ENCODE measurements around the gene SCGB3A1.

Gene SCGB3A1

DNA sequence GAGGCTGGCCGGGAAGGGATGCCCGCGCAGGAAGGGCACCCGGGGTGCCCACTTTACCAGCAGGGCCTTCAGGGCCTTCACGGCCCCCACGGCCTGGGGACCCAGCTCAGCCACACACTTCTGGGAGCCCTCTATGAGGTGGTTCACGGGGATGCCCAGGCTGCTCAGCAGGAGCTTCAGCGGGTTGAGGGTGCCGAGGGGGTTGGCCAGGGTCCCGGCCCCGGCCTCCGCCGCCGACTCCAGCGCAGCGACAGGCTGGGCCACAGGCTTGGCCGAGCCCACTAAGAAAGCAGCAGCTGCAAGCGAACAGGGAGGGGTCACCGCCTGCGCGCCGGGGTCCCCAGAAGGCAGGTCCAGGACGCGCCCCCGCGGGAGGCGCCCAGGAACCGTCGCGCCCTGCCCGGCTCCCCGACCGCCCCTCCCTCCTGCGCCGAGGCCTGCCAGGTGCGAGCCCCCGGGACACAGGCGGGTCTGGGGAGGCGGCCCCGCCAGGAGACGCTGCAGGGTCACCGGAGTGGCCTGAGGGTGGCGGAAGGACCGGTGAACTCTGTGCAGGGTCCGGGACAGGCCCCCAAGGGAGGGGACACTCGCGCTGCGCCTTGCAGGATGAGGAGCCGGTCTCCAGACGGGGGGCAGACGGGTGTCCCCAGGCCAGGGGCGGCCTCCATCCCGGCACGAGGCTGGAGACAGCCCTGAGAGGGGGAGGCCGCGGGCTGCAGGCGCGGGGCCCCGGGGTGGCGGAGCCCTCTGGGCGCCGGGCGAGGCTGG lies 572 bp downstream of the SCGB3A1 start:
- DNase-seq (ENCODE audit: low read depth in 1 of 2, low spot score in 1 of 2), result no peak

DNA sequence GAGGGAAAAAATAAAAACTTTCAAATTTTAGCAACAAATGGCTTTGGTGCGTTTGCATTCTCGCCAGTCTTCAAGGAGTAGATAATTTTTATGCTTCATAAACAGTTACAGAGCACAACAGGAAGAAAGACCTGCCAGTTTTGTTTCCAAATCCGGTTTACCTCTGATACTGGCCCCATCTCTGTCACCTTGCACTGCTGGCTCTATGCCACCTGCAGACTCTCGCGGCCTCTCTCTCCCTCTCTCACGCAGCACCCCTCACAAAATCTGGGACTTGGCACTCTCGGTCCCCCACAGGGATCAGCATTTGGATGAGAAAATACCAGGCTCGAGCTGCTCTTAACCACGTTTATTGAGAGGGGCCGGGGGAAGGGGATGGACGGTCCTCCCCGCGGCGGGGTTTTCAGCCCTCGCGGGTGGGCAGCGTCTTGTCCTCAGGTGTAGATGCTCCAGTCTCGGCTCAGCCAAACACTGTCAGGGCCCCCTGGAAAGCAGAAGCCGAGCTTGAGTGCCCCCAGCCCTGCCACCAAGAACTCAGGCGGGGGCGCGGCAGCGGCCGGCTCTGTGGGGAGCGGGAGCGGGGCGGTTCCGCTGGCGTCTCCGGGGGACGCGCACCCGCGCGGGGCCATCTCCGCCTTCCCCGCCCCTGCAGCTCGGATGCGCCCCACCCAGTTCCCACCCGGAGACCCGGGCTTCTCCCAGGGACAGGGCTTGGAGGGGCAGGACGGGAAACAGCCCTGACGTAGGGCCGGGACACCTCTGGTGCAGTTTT lies 1.3 kb downstream of the SCGB3A1 start:
- no peak for DNase-seq (ENCODE audit: low read depth in 1 of 2, low spot score in 1 of 2)

DNA sequence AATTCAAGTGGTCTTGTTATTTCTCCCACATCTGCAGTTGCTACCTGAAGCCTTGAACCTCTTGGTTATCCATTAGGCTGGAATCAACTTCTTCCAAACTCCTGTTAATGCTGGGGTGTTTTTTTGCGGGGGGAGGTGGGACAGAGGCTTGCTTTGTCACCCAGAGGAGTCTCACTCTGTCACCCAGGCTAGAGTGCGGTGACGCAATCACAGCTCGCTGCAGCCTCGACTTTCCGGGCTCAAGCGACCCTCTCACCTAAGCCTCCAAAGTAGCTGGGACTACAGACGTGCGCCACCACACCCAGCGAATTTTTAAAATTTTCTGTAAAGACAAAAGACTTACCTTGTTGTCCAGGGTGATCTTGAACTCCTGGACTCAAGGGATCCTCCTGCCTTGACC lies 4.4 kb downstream of the SCGB3A1 start:
- DNase-seq (ENCODE audit: low read depth in 1 of 2, low spot score in 1 of 2), result no peak

DNA sequence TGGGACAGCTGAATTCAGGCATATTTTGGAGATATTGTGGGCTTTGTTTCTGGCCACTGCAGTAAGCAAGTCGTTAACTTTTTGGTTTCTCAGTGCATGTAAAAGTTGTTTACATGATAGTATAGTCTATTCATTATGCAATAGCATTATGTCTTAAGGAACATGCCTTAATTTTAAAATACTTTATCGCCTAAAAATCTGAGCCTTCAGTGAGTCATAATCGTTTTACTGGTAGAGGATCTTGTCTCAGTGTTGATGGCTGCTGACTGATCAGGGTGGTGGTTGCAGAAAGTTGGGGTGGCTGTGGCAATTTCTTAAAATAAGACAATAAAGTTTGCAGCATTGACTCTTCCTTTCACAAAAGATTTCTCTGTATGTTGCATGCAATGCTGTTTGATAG lies 5.1 kb downstream of the SCGB3A1 start:
- no peak for DNase-seq (ENCODE audit: low read depth in 1 of 2, low spot score in 1 of 2)

DNA sequence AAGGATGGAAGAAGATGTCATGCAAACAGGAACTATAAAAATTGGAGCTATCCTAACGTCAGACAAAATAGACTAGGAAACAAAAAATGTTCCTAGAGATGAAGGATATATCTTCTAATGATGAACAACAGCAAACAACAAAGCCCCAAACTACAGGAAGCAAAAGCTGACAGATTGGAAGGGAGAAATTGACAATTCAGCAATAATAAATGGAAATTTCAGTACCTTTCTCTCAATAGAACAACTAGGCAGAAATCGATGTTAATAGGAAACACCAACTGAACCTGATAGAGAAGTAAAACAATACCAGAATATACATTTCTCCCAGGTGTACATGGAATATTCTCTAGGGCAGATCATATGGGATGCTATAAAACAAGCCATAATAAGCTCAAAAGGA lies 7.6 kb downstream of the SCGB3A1 start:
- no peak for DNase-seq (ENCODE audit: low read depth in 1 of 2, low spot score in 1 of 2)

DNA sequence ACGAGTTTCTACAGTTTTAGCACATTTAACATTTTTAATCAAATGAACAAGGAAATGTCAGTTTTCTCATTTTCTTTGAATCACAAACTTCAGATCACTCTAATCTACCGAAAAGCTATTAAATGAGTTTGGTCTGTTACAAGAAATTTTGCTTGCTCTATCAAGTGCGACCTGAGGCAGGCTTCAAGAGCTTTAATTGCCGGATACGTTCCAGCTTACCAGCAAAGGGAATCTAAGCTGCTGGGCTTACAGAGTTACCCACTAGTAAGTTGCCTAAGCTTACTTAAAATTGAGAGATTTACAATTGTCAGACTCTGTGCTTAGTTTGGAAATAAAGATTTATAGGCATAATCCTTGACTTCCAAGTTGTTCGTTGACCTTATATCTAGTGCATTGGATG lies 10.6 kb downstream of the SCGB3A1 start:
- no peak for DNase-seq (ENCODE audit: low read depth in 1 of 2, low spot score in 1 of 2)

DNA sequence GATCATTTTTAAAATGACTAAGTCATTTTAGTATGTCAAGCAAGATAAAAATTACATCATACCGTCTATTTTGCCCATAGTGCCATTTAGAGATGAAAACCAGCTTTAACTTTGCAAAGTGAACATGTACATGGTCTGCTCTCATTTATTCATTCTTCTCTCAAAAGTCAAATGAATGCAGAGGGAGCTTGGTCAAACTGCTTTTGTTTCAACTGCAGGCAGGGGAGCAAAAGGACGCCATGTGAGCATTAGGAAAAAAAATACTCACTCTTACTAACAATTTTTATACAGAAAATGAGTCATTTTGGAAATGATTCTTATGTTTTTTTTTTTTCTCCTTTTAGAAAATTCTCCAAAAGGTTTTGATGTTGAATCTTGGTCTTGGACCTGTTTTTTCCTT lies 15.7 kb downstream of the SCGB3A1 start:
- DNase-seq (ENCODE audit: low read depth in 1 of 2, low spot score in 1 of 2), result no peak

DNA sequence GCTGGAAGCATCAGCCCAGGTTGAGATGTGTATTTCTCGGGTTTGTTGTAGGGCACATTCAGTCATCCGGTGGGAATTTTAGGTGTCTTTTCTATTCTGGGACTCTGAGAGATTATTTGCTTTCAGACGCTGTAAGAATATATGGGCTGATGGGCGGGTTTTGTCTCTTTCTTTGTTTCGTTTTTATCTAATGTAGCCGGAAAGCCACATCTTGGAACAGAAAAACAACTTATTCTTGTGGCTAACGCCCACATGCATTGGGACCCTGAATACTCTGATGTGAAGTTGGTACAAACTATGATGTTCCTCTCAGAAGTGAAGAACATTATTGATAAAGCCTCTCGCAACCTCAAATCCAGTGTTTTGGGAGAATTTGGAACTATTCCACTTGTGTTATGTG lies 22.4 kb downstream of the SCGB3A1 start:
- no peak for DNase-seq (ENCODE audit: low read depth in 1 of 2, low spot score in 1 of 2)

DNA sequence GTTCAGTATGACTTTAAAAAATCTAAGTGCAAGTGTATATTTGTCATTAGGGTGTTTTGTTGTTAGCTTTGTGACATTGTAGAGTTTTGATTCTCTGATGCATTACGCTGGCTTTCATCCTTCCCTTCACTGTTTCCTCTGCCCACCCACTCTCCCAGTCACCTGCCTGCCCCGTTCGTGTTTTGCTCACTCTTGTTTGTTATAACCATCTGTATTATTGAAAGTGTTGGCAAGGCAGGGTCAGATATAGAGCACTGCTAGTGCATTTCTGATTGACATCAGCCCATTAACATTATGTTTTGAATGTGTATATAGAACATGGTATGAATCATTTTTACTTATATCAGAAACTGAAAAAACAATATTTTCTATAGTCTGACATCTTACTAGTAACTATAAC lies 27.3 kb downstream of the SCGB3A1 start:
- no peak for DNase-seq (ENCODE audit: low read depth in 1 of 2, low spot score in 1 of 2)

DNA sequence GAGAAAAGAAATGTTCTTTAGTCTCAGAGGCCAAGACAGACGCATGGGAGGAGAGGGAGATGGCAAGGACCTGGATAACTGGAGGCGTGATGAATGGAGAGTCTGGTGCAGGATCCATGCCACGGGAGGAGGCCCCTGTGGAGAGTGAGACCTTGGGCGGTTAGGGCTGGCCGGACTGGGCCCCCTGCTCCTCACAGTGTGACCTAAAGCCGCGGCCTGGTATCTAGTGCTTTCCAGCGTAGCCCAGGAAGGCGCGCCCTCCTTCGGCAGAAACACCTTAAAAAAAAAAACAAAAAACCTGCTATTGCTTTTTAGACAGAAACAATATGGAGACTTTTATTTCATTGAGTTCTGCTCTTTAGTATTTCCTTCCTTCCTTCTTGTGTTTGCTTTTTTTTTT lies 33.1 kb downstream of the SCGB3A1 start:
- no peak for DNase-seq (ENCODE audit: low read depth in 1 of 2, low spot score in 1 of 2)

DNA sequence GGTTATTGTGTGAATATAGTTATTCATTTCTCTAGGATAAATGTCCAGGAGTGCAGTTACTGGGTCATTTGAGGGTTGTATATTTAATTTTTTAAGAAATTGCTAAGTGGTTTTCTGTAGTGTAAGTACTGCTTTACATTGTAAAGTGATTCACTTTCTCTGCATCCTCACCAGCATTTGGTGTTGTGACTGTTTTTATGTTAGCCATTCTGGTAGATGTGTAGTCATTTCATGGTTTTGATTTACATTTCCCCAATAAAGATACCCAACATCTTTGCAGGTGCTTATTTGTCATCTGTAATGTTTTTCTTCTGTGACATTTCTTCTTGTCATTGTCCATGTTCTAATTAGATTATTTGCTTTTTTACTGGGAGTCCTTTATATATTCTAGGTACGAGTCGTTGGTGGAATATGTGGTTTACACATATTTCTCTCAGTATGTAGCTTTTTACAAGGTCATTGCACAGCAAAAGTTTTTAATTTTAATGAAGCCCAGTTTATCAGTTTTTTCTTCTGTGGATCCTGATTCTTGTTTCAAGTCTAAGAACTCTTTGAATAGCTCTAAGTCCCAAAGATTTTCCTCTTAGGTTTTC lies 34.0 kb downstream of the SCGB3A1 start:
- DNase-seq (ENCODE audit: low read depth in 1 of 2, low spot score in 1 of 2), result no peak

DNA sequence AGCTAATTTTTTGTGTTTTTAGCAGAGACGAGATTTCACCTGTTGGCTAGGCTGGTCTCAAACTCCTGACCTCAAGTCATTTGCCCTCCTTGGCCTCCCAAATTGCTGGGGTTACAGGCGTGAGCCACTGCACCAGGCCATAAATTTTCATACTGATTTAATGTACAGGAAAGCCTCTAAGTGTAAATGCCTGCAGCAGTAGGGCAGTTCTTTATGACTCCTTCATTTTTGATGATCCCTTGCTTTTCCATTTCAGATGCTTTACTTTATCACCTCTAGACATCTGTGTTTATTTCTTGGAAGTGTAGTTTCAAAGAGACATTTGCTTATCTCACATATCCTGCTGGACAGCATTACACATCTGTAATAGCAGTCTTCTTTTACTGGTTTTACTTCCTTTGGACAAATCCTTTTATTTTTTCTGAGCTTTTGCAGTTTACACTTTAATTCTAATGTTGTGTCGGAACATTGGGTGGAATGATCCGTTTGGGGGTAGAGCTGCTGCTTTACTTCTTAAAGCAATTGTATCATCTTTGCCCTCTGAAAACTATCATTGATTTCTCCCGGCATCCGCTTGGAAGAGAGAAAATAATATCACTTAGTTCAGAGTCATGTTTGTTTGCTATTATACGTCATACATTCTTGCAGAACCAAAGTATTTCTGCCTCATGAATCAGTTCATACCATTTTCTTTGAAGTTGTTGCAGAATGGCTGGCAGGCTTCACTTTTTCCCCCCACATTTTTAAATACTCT lies 36.0 kb downstream of the SCGB3A1 start:
- DNase-seq (ENCODE audit: low read depth in 1 of 2, low spot score in 1 of 2), result no peak

DNA sequence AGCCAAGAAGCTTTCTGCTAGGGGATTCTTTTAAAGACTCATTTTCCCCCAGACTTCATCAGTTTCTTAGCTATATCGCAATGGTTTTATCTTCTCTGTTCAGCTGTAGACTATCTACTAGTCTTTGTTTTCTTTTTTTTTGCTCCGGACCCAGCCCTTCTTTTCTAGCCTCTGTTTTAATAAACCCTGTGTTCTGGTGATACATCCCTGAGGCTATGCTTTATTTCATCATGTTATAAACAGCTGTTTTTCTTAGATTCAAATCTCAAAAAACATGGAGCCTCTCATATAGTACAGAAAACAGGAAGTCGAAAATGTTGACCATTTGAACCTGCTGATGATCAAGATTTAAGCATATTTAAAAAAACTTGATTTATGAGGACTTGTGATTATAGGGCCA lies 37.8 kb downstream of the SCGB3A1 start:
- DNase-seq (ENCODE audit: low read depth in 1 of 2, low spot score in 1 of 2), result no peak

DNA sequence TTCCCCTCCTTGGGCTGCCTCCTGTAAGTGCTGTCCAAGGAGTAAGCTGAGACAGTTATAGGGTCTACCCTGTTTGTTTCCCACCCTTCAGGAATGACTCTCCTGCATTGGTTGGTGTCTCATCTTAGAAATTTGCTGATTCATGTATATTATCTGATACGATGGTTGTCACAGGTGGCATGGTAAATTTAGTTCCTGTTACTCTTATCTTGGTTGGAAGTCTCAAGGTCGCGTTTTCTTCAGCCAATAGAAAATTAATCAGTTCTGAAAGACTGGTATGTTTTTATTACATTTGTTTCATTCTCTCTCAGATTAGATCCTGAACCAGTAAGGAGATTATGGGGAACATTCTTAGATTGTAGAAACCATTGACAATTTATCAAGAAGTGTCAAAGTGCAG lies 42.7 kb downstream of the SCGB3A1 start:
- no peak for DNase-seq (ENCODE audit: low read depth in 1 of 2, low spot score in 1 of 2)

DNA sequence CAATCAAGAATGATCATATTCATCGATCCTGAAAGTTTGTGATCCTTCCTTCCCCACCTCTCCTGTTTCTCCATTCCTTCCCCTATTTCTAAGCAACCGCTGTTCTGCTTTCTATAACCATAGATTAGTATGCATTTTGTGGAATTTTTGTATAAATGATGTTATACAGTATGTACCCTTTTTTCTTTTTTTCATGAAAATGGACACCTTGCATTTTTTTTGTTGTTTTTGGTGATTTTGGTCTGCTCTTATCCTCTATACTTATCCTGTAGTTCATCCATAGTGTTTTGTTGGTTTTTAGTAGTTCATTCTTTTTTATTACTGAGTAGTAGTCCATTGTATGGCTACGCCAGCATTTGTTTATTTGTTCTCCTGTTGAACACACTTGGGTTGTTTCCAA lies 46.1 kb downstream of the SCGB3A1 start:
- DNase-seq (ENCODE audit: low read depth in 1 of 2, low spot score in 1 of 2), result no peak

DNA sequence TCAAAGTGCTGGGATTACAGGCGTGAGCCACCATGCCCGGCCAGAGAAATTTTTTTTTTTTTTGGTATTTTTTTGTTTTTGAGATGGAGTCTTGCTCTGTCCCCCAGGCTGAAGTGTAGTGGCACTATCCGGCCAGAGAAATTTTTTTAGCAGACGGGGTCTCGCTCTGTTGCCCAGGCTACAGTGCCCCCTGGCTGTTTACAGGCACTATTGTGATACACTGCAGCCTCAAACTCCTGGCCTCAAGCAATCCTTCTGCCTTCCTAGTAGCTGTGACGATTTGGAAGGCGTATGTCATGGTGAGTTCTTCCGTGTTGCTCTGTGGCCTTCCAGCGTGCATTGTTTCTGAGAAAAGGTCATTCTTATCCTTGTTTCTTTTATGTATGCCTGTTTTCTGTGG lies 49.6 kb downstream of the SCGB3A1 start:
- DNase-seq (ENCODE audit: low read depth in 1 of 2, low spot score in 1 of 2), result no peak
